Measurements from ENCODE around the gene PLD3. TPM values are rescaled to one million over a fixed set of nuclear protein-coding genes. Genes with fewer than 3 reads are reported as not detected.
"Not testable (repeated sequence)": the region's sequence is repeated elsewhere in the genome, so short reads cannot be mapped to it uniquely, and the experiment has no call there.

The PLD3 gene
- total and polyA plus RNA-seq, 10 donors = 61.3 to 589 (median 250) TPM

GRCh38 chr19:40403262-40403984 is 54.9 kb downstream of the PLD3 start:
- intact Hi-C loops (cut with DNase I; ENCODE audit: low total_unique reads) = no loop called here
- no peaks in the 10 kb centered on the region for H3K9me3 ChIP-seq
- H3K27ac ChIP-seq = peak overlapping the region; percentile 74 to 90 (median 88)
- peaks cover 0 to 43% (median 23%) of the 10 kb centered on the region in 6 donors for H3K4me1 ChIP-seq
- peak overlapping the region; percentile 64 to 93 (median 70) for H3K4me3 ChIP-seq
- TF ChIP-seq POLR2A (IDR thresholded peaks at IDR 0.05) (peak in 1 of 3 donors; percentile 18), POLR2AphosphoS5 (IDR thresholded peaks at IDR 0.05) (peak; percentile 73 to 88 (median 81)), CTCF (IDR thresholded peaks at IDR 0.05 in 8 of 11, conservative IDR thresholded peaks at IDR 0.05 in 3 of 11) (peak in 3 of 11 experiments; percentile 19 to 42 (median 24))
- WGBS, 5 donors = 1% methylated on average over 29 to 41 of the region's 41 CpGs
- peak; percentile 95 for DNase-seq
- no peaks in the 10 kb centered on the region for H3K36me3 ChIP-seq
- H3K27me3 ChIP-seq (replicated peaks in 1 of 7) = peaks cover 0 to 5% (median 0%) of the 10 kb centered on the region in 7 donors

GRCh38 chr19:40407714-40408597 is 59.5 kb downstream of the PLD3 start:
- H3K27me3 ChIP-seq (replicated peaks in 1 of 7) = peaks cover 0 to 1% (median 0%) of the 10 kb centered on the region in 7 donors
- intact Hi-C loops (cut with DNase I; ENCODE audit: low total_unique reads) = no loop called here
- DNase-seq = no peak
- H3K36me3 ChIP-seq = no peaks in the 10 kb centered on the region
- H3K4me3 ChIP-seq = no peak overlapping the region
- H3K4me1 ChIP-seq = peaks cover 15 to 61% (median 43%) of the 10 kb centered on the region in 6 donors
- no peaks in the 10 kb centered on the region for H3K9me3 ChIP-seq
- no peak for TF ChIP-seq CTCF (IDR thresholded peaks at IDR 0.05 in 8 of 11, conservative IDR thresholded peaks at IDR 0.05 in 3 of 11)
- TF ChIP-seq POLR2AphosphoS5 (IDR thresholded peaks at IDR 0.05) = no peak
- no peak for TF ChIP-seq POLR2A (IDR thresholded peaks at IDR 0.05)
- peak overlapping the region in 2 of 8 donors; percentile 18 to 26 for H3K27ac ChIP-seq
- WGBS, 5 donors = 34 to 52% (median 43%) methylated on average over 22 of the region's 22 CpGs

DNA sequence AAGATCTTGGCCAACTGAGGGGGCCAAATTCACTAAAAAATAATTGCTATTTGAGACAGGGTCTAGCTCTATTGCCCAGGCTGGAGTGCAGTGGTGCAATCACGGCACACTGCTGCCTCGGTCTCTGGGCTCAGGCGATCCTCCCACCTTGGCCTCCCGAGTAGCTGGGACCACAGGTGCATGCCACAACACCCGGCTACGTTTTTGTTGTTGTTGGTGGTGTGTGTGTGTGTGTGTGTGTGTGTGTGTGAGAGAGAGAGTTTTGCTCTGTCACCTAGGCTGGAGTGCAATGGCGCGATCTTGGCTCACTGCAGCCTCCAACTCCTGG is 60.1 kb downstream of the PLD3 start:
- H3K9me3 ChIP-seq; H3K36me3 ChIP-seq; H3K4me3 ChIP-seq; H3K27me3 ChIP-seq (replicated peaks in 1 of 7); intact Hi-C loops (cut with DNase I; ENCODE audit: low total_unique reads); DNase-seq: not testable (repeated sequence)
- WGBS, 5 donors = 74 to 93% (median 87%) methylated on average over 4 to 8 of the region's 8 CpGs
- Histone ChIP-seq H3K27ac (peak overlapping the region in 1 of 8 donors; percentile 18), H3K4me1 (peaks cover 12 to 61% (median 38%) of the 10 kb centered on the region in 6 donors)

- intact Hi-C loops (cut with DNase I; ENCODE audit: low total_unique reads) = no loop called here
- DNase-seq = no peak
- H3K4me1 ChIP-seq = peaks cover 12 to 57% (median 32%) of the 10 kb centered on the region in 6 donors
- peak overlapping the region in 1 of 8 donors; percentile 54 for H3K27ac ChIP-seq
- no peak for TF ChIP-seq POLR2A (IDR thresholded peaks at IDR 0.05)
- TF ChIP-seq POLR2AphosphoS5 (IDR thresholded peaks at IDR 0.05) = no peak
- no peak for TF ChIP-seq CTCF (IDR thresholded peaks at IDR 0.05 in 8 of 11, conservative IDR thresholded peaks at IDR 0.05 in 3 of 11)
- H3K27me3 ChIP-seq (replicated peaks in 1 of 7) = peaks cover 0 to 7% (median 0%) of the 10 kb centered on the region in 7 donors
- no peak overlapping the region for H3K4me3 ChIP-seq
- H3K36me3 ChIP-seq = no peaks in the 10 kb centered on the region
- WGBS, 5 donors = 47 to 63% (median 53%) methylated on average over 8 to 9 of the region's 9 CpGs
- no peaks in the 10 kb centered on the region for H3K9me3 ChIP-seq
Observed at GRCh38 chr19:40410030-40410389, 61.5 kb downstream of the PLD3 start.

All from spleen (tissue), 11 donors.